ENCODE measurements around the gene FMN1.

- TF ChIP-seq HDAC2 (IDR thresholded peaks at IDR 0.05) (no peak), CTCF (IDR thresholded peaks at IDR 0.05) (no peak), NFE2L2 (conservative IDR thresholded peaks at IDR 0.05; ENCODE audit: low read length) (no peak), RAD21 (conservative IDR thresholded peaks at IDR 0.05 in 1 of 2, IDR thresholded peaks at IDR 0.05 in 1 of 2) (no peak), FOSL2 (IDR thresholded peaks at IDR 0.05) (no peak), FOSL2 (CRISPR knock-in tag; IDR thresholded peaks at IDR 0.05) (no peak), POLR2A (IDR thresholded peaks at IDR 0.05; ENCODE audit: low read length) (no peak), EP300 (IDR thresholded peaks at IDR 0.05) (no peak), JUN (IDR thresholded peaks at IDR 0.05) (no peak), CHD4 (IDR thresholded peaks at IDR 0.05; ENCODE audit: borderline replicate concordance) (no peak), ZFP36 (IDR thresholded peaks at IDR 0.05; ENCODE audit: borderline replicate concordance, partially characterized antibody) (no peak), RNF2 (IDR thresholded peaks at IDR 0.05; ENCODE audit: borderline replicate concordance, low read depth) (no peak), PBX3 (IDR thresholded peaks at IDR 0.05) (no peak)
- TF ChIP-seq, protein P1, sequence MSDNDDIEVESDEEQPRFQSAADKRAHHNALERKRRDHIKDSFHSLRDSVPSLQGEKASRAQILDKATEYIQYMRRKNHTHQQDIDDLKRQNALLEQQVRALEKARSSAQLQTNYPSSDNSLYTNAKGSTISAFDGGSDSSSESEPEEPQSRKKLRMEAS (IDR thresholded peaks at IDR 0.05) = no peak
- TF ChIP-seq, protein P2, sequence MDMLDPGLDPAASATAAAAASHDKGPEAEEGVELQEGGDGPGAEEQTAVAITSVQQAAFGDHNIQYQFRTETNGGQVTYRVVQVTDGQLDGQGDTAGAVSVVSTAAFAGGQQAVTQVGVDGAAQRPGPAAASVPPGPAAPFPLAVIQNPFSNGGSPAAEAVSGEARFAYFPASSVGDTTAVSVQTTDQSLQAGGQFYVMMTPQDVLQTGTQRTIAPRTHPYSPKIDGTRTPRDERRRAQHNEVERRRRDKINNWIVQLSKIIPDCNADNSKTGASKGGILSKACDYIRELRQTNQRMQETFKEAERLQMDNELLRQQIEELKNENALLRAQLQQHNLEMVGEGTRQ (IDR thresholded peaks at IDR 0.05) = no peak
Observed at GRCh38 chr15:33031324-33031821, 163.1 kb downstream of the FMN1 start.

All from A549 (cell line).